Suprapubic skin (tissue), 2 donors: ENCODE results near the gene SMARCD1.

Experiments used
- EP300 ChIP-seq: sonication (generic); formaldehyde crosslinking; IDR thresholded peaks from one replicate; pipeline ENCODE4 v1.6.1; 2017; ENCODE audit warnings: antibody characterized with exemption
- POLR2A ChIP-seq, 2 donors: fragments of 450-650 bp; IDR thresholded peaks; one replicate each; pipeline ENCODE4 v1.6.1; 2017; ENCODE audit warnings: antibody characterized with exemption in 2 of 2, mild to moderate bottlenecking in 2 of 2, moderate library complexity in 2 of 2

DNA sequence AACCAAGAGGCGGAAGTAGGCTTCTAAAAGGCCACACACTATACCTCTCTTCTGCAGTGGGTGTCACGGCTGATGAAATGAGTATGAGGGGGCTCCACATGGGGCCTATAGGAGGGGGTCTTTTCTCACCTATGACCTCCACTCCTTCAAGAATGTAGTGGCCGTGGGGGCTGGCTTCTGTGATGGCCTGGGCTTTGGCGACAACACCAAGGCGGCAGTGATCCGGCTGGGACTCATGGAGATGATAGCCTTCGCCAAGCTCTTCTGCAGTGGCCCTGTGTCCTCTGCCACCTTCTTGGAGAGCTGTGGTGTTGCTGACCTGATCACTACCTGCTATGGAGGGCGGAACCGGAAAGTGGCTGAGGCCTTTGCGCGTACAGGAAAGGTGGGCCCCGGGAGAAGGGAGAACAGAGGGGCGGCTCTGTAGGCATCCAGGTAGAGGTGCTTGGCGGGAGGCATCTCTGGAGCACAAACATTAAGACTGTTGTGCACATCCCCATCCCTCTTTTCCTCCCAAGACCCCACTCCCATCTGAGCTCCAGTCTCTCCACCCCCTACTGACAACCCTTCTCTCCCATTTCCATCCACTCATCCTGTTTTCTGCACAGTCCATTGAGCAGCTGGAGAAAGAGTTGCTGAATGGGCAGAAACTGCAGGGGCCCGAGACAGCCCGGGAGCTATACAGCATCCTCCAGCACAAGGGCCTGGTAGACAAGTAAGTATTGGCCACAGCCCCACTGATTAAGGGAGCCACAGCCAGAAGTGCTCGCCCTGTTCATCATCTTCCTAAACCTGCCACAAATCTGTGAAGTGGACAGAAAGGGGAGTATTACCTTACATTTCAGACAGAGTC is 22.5 kb downstream of the SMARCD1 start:
- no peak for TF ChIP-seq POLR2A (IDR thresholded peaks at IDR 0.05)
- no peak for TF ChIP-seq EP300
